ELF-1 (cell line): Measurements from ENCODE around the gene AHCTF1.

Source experiments
- DNase-seq: peaks from one replicate; pipeline ENCODE4 v3.0.0-alpha.2; 2016; ENCODE audit warnings: low read depth, low spot score

AHCTF1 gene

GRCh38 chr1:246798606-246799496, 132.9 kb downstream of the AHCTF1 start:
- DNase-seq, result peak; percentile 26

- no peak for DNase-seq
Measured at GRCh38 chr1:246798107-246798506, 133.6 kb downstream of the AHCTF1 start.

GRCh38 chr1:246797597-246797996, 134.2 kb downstream of the AHCTF1 start:
- peak; percentile 55 for DNase-seq

DNA sequence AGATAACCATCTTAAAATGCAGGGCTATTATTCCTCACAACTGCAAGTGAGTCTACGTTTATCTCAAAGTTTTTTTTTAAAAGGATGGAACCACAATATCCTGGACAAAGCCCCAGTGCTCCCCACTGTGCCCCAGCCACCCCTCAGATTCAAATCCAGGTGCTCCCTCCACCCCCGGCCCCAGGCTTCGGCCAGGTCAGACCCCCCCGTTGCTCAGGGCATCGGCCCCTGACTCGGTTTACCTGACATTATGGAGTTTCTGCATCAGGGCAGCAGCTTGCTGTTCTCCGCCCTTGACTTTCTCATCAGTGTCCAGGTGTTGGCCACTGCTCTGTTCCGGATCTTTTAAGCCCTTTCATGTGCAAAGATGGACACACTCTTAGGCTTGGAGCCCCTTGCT, 134.6 kb downstream of the AHCTF1 start:
- no peak for DNase-seq

- peak; percentile 80 for DNase-seq
Measured at GRCh38 chr1:246795906-246796694, 135.6 kb downstream of the AHCTF1 start.

GRCh38 chr1:246794828-246795671, 136.7 kb downstream of the AHCTF1 start:
- DNase-seq, result peak; percentile 68

DNA sequence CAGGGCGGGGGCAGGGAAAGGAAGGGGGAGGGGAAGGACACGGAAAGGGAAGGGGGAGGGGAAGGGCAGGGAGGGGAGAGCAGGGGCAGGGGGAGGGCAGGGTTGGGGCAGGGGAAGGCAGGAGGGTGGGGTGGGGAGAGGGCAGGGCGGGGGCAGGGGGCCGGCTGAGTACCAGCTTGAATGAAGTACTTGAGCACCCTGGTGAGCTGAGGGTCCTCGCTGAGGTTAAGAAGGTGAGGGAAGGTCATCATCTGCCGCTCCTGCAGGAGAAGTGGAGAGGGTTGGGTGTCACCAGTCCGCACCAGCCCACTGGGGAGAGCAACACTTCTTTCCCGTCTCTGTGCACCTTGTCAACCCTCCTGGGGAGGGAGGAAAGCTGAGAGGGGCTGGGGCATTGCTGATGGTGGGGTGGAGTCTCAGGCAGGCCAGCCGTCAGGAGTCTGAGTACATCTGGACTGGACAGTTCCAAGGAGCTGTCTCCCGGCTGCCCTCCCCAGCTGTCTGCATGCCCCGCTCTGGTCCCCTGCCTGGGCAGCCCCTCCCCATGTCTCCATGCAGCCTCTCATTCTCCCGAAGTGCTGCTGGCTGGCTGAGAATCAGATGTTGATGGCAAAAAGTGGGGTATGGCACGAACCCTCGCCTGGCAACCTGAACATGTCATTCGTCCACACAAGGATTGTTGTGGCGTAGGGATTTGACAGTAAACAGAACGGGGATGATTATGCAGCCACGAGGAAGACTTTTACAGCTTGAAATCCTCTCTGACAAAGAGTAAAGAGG, 137.5 kb downstream of the AHCTF1 start:
- peak; percentile 57 for DNase-seq

GRCh38 chr1:246793356-246793896, 138.3 kb downstream of the AHCTF1 start:
- DNase-seq, result no peak

- no peak for DNase-seq
Measured at GRCh38 chr1:246792603-246793002, 139.1 kb downstream of the AHCTF1 start.

DNA sequence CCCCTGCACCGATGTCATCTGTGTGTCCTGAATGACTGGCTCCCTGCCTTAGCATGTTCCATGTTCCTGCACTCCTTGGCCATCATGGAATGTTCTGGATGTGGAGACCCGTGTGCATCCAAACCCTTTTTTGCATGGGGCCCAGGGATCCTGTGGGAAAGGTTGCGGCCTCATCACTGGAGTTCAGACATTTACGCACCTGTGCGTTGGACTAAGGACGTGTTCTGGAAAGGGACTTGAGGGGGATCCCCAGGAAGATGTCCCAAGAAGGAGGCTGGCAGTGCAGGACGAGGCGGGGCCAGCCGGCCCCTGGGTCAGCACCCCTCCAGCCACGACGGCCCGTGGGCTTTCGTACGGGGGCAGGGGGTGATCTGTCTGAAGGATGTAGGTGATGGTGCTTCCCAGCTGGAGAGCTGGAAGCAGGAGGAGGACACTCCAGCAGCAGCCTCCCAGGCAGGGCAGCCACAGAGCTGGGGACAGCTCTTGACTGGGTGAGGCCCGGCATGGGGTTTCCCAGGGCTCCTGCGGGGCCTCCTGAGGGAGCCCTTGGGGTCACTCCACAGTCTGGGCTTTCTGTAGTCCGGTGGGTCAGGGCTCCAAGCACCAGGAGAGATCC, 140.3 kb downstream of the AHCTF1 start:
- no peak for DNase-seq

- no peak for DNase-seq
Measured at GRCh38 chr1:246790833-246791232, 140.9 kb downstream of the AHCTF1 start.

DNA sequence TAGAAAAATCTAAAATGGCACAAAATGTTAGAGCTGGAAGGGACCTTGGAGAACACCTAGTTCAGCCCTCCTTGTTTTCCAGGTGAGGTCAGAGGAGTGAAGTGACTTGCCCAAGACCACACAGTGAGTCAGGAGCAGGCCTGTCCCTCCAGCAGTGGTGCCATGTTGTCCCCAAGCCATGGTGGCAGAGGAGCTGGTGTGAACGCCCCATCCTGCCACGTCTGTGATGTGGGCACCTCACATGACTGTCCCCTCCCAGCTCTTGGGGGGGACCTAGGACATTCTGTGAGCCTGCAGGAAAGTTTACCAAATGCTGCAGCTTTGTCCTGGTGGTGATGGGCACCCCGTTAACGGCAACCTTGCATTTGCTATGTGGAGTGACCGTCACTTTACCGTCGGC, 141.4 kb downstream of the AHCTF1 start:
- DNase-seq, result no peak

GRCh38 chr1:246789454-246790339, 142.1 kb downstream of the AHCTF1 start:
- DNase-seq, result no peak
